ENCODE results near the gene DMD.

Gene DMD

DNA sequence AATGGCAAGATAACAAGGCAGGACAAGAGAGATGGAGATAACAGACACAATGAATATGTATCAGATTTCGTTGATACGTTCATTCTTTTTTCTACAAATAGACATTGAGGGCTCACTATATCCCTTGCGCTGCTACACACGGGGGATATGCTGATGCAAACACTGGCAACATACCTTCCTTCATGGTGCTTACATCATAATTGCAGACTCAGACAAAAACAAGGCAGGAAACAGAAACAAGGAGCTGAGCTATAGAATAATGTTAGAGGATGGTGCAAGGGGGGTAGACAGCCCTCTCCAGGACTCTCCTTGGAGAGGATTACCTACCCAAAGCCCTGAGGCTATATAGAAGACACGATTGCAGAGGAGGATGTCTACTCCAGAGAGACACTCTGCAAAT is 1069.5 kb downstream of the DMD start:
- Histone ChIP-seq H3K4me3 (ENCODE audit: low read depth, low read length) (no peak overlapping the region), H2AFZ (ENCODE audit: low read length, unreplicated experiment) (no peak overlapping the region), H3K27ac (ENCODE audit: low read depth, low read length) (no peak overlapping the region), H3K4me1 (ENCODE audit: control insufficient read depth, insufficient read depth, low read length, unreplicated experiment) (no peaks in the 10 kb centered on the region), H3K27me3 (ENCODE audit: insufficient read depth, low read length) (no peaks in the 10 kb centered on the region), H3K36me3 (ENCODE audit: insufficient read depth, low read length) (no peaks in the 10 kb centered on the region), H3K79me2 (ENCODE audit: control insufficient read depth, insufficient read depth, low read length, unreplicated experiment) (no peaks in the 10 kb centered on the region)

DNA sequence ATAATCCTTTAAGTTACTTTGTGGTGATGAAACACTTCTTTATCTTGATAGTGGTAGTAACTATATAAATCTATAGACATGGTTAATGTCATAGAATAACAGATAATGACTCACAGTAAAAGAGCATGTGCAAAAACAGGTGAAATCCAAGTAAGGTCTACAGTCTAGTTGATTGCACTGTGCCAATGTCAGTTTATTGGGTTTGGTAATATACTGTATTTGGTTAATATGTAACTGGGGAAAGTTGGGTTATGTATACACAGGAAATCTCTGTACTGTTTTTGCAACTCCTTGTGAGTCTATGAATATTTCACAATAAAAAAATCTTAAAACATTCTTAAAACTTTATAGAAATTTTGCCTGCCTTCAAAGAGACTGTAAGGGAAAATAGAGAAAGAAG is 1071.9 kb downstream of the DMD start:
- Histone ChIP-seq H3K4me3 (ENCODE audit: low read depth, low read length) (no peak overlapping the region), H3K27me3 (ENCODE audit: insufficient read depth, low read length) (no peaks in the 10 kb centered on the region), H3K4me1 (ENCODE audit: control insufficient read depth, insufficient read depth, low read length, unreplicated experiment) (no peaks in the 10 kb centered on the region), H3K79me2 (ENCODE audit: control insufficient read depth, insufficient read depth, low read length, unreplicated experiment) (no peaks in the 10 kb centered on the region), H3K27ac (ENCODE audit: low read depth, low read length) (no peak overlapping the region), H3K36me3 (ENCODE audit: insufficient read depth, low read length) (no peaks in the 10 kb centered on the region), H2AFZ (ENCODE audit: low read length, unreplicated experiment) (no peak overlapping the region)

DNA sequence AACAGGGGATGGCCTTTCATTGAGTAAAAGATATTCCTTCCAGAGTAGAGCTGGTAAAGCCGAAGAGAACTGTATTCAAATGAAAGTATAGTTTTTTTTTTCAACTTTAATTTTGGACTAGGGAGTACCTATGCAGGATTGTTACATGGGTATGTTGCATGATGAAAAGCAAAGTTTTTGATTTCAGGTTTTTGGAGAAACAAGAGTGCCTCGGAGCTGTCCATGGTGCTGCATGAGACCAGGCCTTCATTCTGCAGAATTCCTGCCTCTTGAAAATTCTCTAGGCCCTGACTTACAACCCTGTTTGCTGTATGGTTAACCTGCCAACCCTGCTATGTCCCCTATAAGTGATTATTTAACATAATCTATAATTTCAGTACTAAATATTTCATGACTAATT is 1073.8 kb downstream of the DMD start:
- Histone ChIP-seq H3K27me3 (ENCODE audit: insufficient read depth, low read length) (no peaks in the 10 kb centered on the region), H2AFZ (ENCODE audit: low read length, unreplicated experiment) (no peak overlapping the region), H3K27ac (ENCODE audit: low read depth, low read length) (no peak overlapping the region), H3K79me2 (ENCODE audit: control insufficient read depth, insufficient read depth, low read length, unreplicated experiment) (no peaks in the 10 kb centered on the region), H3K4me1 (ENCODE audit: control insufficient read depth, insufficient read depth, low read length, unreplicated experiment) (no peaks in the 10 kb centered on the region), H3K36me3 (ENCODE audit: insufficient read depth, low read length) (no peaks in the 10 kb centered on the region), H3K4me3 (ENCODE audit: low read depth, low read length) (no peak overlapping the region)

DNA sequence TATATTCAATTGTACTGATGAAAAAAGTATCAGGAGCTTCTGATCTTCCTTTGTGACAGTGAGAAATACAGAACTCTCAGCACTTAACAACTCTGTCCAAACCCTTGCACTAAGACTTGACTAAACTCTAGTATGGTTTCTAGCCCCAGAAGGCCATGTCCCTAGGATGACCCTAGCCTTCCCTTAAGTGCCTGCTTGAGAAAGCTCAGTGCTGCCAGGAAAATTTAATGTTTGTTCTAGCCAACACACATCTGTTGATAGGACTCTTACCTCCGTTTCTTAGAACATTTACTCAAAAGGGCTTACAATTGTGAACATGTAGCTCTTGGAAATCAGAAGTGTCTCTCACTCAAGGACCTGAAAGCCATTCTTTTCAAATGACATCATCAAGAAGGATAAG is 1084.4 kb downstream of the DMD start:
- Histone ChIP-seq H3K27me3 (ENCODE audit: insufficient read depth, low read length) (no peaks in the 10 kb centered on the region), H3K79me2 (ENCODE audit: control insufficient read depth, insufficient read depth, low read length, unreplicated experiment) (no peaks in the 10 kb centered on the region), H3K4me1 (ENCODE audit: control insufficient read depth, insufficient read depth, low read length, unreplicated experiment) (no peaks in the 10 kb centered on the region), H3K4me3 (ENCODE audit: low read depth, low read length) (no peak overlapping the region), H2AFZ (ENCODE audit: low read length, unreplicated experiment) (no peak overlapping the region), H3K27ac (ENCODE audit: low read depth, low read length) (no peak overlapping the region), H3K36me3 (ENCODE audit: insufficient read depth, low read length) (no peaks in the 10 kb centered on the region)

DNA sequence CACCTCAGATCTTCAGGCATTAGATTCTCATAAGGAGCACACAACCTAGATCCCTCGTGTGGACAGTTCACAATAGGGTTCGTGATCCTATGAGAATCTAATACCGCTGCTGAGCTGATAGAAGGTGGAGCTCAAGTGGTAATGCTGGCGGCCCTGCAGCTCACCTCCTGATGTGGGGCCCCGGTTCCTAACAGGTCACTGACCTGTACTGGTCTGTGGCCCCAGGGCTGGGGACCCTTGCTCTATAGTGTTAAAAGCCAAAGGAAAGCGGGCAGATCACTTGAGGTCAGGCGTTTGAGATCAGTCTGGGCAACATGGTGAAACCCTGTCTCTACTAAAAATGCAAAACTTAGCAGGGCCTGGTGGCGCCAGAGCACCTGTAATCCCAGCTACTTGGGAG is 1092.5 kb downstream of the DMD start:
- Histone ChIP-seq H3K4me1 (ENCODE audit: control insufficient read depth, insufficient read depth, low read length, unreplicated experiment) (no peaks in the 10 kb centered on the region), H3K27me3 (ENCODE audit: insufficient read depth, low read length) (no peaks in the 10 kb centered on the region), H3K36me3 (ENCODE audit: insufficient read depth, low read length) (no peaks in the 10 kb centered on the region), H3K79me2 (ENCODE audit: control insufficient read depth, insufficient read depth, low read length, unreplicated experiment) (no peaks in the 10 kb centered on the region), H3K27ac (ENCODE audit: low read depth, low read length) (no peak overlapping the region), H3K4me3 (ENCODE audit: low read depth, low read length) (no peak overlapping the region), H2AFZ (ENCODE audit: low read length, unreplicated experiment) (no peak overlapping the region)

DNA sequence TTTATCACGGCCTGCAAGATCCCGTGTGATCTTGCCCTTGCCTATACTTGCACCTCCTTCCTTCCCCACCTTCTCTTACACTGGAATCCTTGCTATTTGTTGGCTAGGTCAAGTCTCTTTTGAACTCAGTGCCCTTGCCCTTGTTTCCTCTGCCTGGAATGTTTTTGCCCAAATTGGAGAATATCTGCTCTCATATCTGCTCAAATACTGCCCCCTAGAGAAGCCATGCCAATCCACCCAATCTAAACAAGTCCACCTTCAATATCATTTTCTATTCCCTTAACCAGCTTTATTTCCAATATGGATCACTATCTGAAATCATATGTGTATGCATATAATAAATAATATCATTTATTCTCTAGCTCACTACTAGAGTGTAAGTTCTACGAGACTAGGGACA is 1095.3 kb downstream of the DMD start:
- Histone ChIP-seq H3K79me2 (ENCODE audit: control insufficient read depth, insufficient read depth, low read length, unreplicated experiment) (no peaks in the 10 kb centered on the region), H3K27me3 (ENCODE audit: insufficient read depth, low read length) (no peaks in the 10 kb centered on the region), H3K27ac (ENCODE audit: low read depth, low read length) (no peak overlapping the region)

DNA sequence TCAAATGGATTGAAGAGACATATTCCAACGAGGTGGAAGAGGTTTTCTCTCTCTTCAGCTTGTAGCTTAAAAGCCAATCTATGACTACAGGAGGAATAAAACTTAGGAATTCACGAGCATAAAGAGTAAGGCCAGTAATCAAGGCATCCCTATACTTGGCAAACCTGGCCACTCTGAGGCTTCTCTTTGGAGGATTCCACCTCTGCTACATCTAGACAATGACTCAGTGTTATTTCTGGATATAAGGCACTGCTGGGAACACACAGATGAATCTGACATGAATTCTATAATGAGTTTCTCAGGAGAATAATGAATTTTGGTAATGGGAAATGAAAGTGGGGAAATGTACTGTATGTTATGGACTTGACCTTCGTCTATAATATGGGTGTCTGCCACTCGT is 1123.7 kb downstream of the DMD start:
- Histone ChIP-seq H3K27me3 (ENCODE audit: insufficient read depth, low read length) (no peaks in the 10 kb centered on the region), H3K4me1 (ENCODE audit: control insufficient read depth, insufficient read depth, low read length, unreplicated experiment) (no peaks in the 10 kb centered on the region), H3K4me3 (ENCODE audit: low read depth, low read length) (no peak overlapping the region), H3K79me2 (ENCODE audit: control insufficient read depth, insufficient read depth, low read length, unreplicated experiment) (no peaks in the 10 kb centered on the region), H3K36me3 (ENCODE audit: insufficient read depth, low read length) (no peaks in the 10 kb centered on the region), H2AFZ (ENCODE audit: low read length, unreplicated experiment) (no peak overlapping the region), H3K27ac (ENCODE audit: low read depth, low read length) (no peak overlapping the region)

More for the DNA sequence above, 1095.3 kb downstream of the DMD start:
- Histone ChIP-seq H3K4me1 (ENCODE audit: control insufficient read depth, insufficient read depth, low read length, unreplicated experiment) (no peaks in the 10 kb centered on the region), H2AFZ (ENCODE audit: low read length, unreplicated experiment) (no peak overlapping the region), H3K36me3 (ENCODE audit: insufficient read depth, low read length) (no peaks in the 10 kb centered on the region), H3K4me3 (ENCODE audit: low read depth, low read length) (no peak overlapping the region)

DNA sequence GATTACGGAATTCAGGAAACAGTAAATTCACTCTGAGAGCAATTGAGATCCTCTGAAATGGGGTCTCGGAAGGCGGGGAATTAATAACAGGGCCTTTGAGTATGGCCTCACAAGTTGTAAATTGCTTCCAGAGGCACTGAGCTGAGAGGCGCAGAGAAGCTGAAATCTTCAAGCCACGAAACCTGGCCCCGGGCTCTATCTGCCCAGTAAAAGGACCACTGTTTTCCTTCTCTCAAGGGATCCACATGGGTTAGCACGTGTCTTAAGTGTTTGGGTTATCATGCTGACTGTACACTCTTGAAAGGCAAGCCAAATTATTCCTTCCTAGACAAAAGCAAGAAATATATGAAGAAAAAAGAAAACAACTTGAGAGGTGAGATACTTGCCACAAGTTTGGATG is 1126.6 kb downstream of the DMD start:
- Histone ChIP-seq H3K79me2 (ENCODE audit: control insufficient read depth, insufficient read depth, low read length, unreplicated experiment) (no peaks in the 10 kb centered on the region), H3K27ac (ENCODE audit: low read depth, low read length) (no peak overlapping the region), H3K27me3 (ENCODE audit: insufficient read depth, low read length) (no peaks in the 10 kb centered on the region), H3K4me1 (ENCODE audit: control insufficient read depth, insufficient read depth, low read length, unreplicated experiment) (no peaks in the 10 kb centered on the region), H3K4me3 (ENCODE audit: low read depth, low read length) (no peak overlapping the region), H2AFZ (ENCODE audit: low read length, unreplicated experiment) (no peak overlapping the region), H3K36me3 (ENCODE audit: insufficient read depth, low read length) (no peaks in the 10 kb centered on the region)

DNA sequence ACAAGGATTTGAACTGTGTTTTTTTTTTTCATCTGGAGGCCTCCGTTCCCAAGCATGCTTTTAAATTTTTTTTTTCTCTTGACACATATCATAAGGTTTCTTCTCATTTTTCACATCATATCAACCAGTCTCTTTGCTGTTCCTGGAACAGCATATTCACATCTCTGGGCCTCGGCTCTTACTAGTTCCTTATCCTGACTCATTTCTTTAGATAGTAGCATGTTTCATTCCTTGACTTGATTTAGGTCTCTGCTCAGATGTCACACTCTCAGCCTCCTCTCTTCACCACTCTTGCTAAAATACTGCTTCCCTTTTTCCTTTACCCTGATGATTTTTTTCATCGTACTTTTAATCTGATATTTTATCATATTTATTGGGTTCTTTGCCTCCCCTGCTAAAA is 1163.1 kb downstream of the DMD start:
- Histone ChIP-seq H3K27me3 (ENCODE audit: insufficient read depth, low read length) (no peaks in the 10 kb centered on the region), H2AFZ (ENCODE audit: low read length, unreplicated experiment) (no peak overlapping the region), H3K4me1 (ENCODE audit: control insufficient read depth, insufficient read depth, low read length, unreplicated experiment) (no peaks in the 10 kb centered on the region), H3K79me2 (ENCODE audit: control insufficient read depth, insufficient read depth, low read length, unreplicated experiment) (no peaks in the 10 kb centered on the region), H3K4me3 (ENCODE audit: low read depth, low read length) (no peak overlapping the region), H3K27ac (ENCODE audit: low read depth, low read length) (no peak overlapping the region), H3K36me3 (ENCODE audit: insufficient read depth, low read length) (no peaks in the 10 kb centered on the region)

DNA sequence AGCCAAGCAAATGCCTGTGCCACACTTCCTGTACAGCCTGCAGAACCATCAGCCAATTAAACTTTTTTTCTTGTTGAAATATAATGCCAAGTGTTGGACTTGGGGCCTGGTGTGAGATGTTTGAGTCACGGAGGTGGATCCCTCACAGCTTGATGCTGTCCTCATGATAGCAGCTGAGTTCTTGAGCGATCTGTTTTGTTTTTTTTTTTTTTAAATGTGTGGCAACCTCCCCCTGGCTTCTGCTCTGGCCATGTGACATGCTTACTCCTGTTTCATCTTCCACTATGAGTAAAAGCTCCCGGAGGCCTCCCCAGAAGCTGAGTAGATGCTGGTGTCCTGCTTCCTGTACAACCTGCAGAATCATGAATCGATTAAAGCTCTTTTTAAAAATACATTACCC is 1166.2 kb downstream of the DMD start:
- H3K36me3 ChIP-seq (ENCODE audit: insufficient read depth, low read length) = no peaks in the 10 kb centered on the region

DNA sequence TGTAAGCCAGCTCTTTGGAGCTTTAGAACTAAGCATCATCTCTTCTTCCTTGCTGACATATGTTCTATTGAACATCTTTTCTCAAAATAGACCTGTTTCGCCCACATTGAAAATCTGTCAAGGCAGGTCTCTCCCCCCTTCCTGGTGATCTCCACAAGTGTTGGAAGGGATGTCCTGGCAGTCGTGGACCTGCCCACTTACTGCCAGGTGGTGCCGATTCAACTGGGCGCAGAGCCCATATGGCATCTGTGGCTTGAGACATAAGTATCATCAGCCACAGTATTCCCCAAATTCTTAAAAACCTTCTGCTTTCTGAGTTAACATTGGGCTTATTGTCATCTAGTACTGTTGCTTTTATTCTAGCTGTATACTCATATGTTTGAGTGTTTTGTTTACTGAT is 1170.2 kb downstream of the DMD start:
- Histone ChIP-seq H3K79me2 (ENCODE audit: control insufficient read depth, insufficient read depth, low read length, unreplicated experiment) (no peaks in the 10 kb centered on the region), H3K4me1 (ENCODE audit: control insufficient read depth, insufficient read depth, low read length, unreplicated experiment) (no peaks in the 10 kb centered on the region), H3K4me3 (ENCODE audit: low read depth, low read length) (no peak overlapping the region), H3K27ac (ENCODE audit: low read depth, low read length) (no peak overlapping the region), H3K36me3 (ENCODE audit: insufficient read depth, low read length) (no peaks in the 10 kb centered on the region), H2AFZ (ENCODE audit: low read length, unreplicated experiment) (no peak overlapping the region), H3K27me3 (ENCODE audit: insufficient read depth, low read length) (no peaks in the 10 kb centered on the region)

More for the DNA sequence above, 1166.2 kb downstream of the DMD start:
- Histone ChIP-seq H3K27ac (ENCODE audit: low read depth, low read length) (no peak overlapping the region), H3K4me3 (ENCODE audit: low read depth, low read length) (no peak overlapping the region), H3K79me2 (ENCODE audit: control insufficient read depth, insufficient read depth, low read length, unreplicated experiment) (no peaks in the 10 kb centered on the region), H3K27me3 (ENCODE audit: insufficient read depth, low read length) (no peaks in the 10 kb centered on the region), H2AFZ (ENCODE audit: low read length, unreplicated experiment) (no peak overlapping the region), H3K4me1 (ENCODE audit: control insufficient read depth, insufficient read depth, low read length, unreplicated experiment) (no peaks in the 10 kb centered on the region)

DNA sequence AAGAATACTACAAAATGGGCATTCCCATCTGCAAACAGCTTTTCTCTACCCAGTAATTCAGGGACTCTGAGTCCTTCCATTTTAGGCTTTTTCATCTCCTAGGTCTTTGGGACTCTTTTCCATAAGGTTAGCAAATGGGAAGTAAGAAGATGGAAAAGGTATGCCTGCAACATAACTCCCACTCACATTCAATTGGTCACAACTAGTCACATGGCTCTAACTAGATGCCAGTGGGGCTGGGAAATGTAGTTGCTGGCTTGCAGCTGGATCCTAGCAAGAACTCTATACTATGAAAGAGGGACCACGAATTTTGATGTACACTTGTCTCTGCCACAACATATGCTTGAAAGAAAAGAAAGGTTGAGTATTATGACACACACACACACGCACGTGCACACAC is 1184.6 kb downstream of the DMD start:
- no peak overlapping the region for H2AFZ ChIP-seq (ENCODE audit: low read length, unreplicated experiment)
- no peaks in the 10 kb centered on the region for H3K27me3 ChIP-seq (ENCODE audit: insufficient read depth, low read length)
- no peak overlapping the region for H3K4me3 ChIP-seq (ENCODE audit: low read depth, low read length)
- no peaks in the 10 kb centered on the region for H3K4me1 ChIP-seq (ENCODE audit: control insufficient read depth, insufficient read depth, low read length, unreplicated experiment)
- no peaks in the 10 kb centered on the region for H3K36me3 ChIP-seq (ENCODE audit: insufficient read depth, low read length)
- no peak overlapping the region for H3K27ac ChIP-seq (ENCODE audit: low read depth, low read length)
- no peaks in the 10 kb centered on the region for H3K79me2 ChIP-seq (ENCODE audit: control insufficient read depth, insufficient read depth, low read length, unreplicated experiment)
